NAMALWA (cell line): Measurements from ENCODE around the gene SVEP1.
"Not testable (repeated sequence)": the region's sequence is repeated elsewhere in the genome, so short reads cannot be mapped to it uniquely, and the experiment has no call there.

Source experiments
- DNase-seq: peaks from one replicate; pipeline ENCODE4 v3.0.0-alpha.2; 2015; ENCODE audit warnings: low spot score

SVEP1 gene

GRCh38 chr9:110443866-110444220 lies 135.7 kb downstream of the SVEP1 start:
- no peak for DNase-seq

- DNase-seq = no peak
Observed at GRCh38 chr9:110443146-110443865, 136.2 kb downstream of the SVEP1 start.

GRCh38 chr9:110440796-110441195 lies 138.7 kb downstream of the SVEP1 start:
- DNase-seq = no peak

GRCh38 chr9:110440172-110440571 lies 139.4 kb downstream of the SVEP1 start:
- DNase-seq = no peak

GRCh38 chr9:110432253-110432652 lies 147.3 kb downstream of the SVEP1 start:
- DNase-seq = no peak

GRCh38 chr9:110429453-110429852 lies 150.1 kb downstream of the SVEP1 start:
- no peak for DNase-seq

- peak; percentile 51 for DNase-seq
Observed at GRCh38 chr9:110427497-110428104, 151.9 kb downstream of the SVEP1 start.

GRCh38 chr9:110426052-110426709 lies 153.4 kb downstream of the SVEP1 start:
- no peak for DNase-seq

- DNase-seq = no peak
Observed at GRCh38 chr9:110414471-110414870, 165.1 kb downstream of the SVEP1 start.

GRCh38 chr9:110410961-110411360 lies 168.6 kb downstream of the SVEP1 start:
- no peak for DNase-seq

- no peak for DNase-seq
Observed at GRCh38 chr9:110408598-110408997, 170.9 kb downstream of the SVEP1 start.

- DNase-seq = no peak
Observed at GRCh38 chr9:110405858-110406443, 173.6 kb downstream of the SVEP1 start.

- DNase-seq = no peak
Observed at GRCh38 chr9:110404473-110404872, 175.1 kb downstream of the SVEP1 start.

GRCh38 chr9:110399983-110400382 lies 179.6 kb downstream of the SVEP1 start:
- no peak for DNase-seq

GRCh38 chr9:110398992-110399391 lies 180.5 kb downstream of the SVEP1 start:
- not testable (repeated sequence) for DNase-seq

- no peak for DNase-seq
Observed at GRCh38 chr9:110391826-110392485, 187.6 kb downstream of the SVEP1 start.

GRCh38 chr9:110389148-110389750 lies 190.3 kb downstream of the SVEP1 start:
- no peak for DNase-seq

GRCh38 chr9:110383491-110383890 lies 196.1 kb downstream of the SVEP1 start:
- DNase-seq = no peak

- DNase-seq = no peak
Observed at GRCh38 chr9:110382731-110383130, 196.8 kb downstream of the SVEP1 start.

- DNase-seq = no peak
Observed at GRCh38 chr9:110371411-110372007, 208.0 kb downstream of the SVEP1 start.

GRCh38 chr9:110370315-110370714 lies 209.2 kb downstream of the SVEP1 start:
- DNase-seq = no peak

- DNase-seq = no peak
Observed at GRCh38 chr9:110364451-110364850, 215.1 kb downstream of the SVEP1 start.
